Measurements from ENCODE around the gene MYRF.
A peak's percentile ranks its signal among the peaks of the same experiment; 100 is the strongest.

The MYRF gene

DNA sequence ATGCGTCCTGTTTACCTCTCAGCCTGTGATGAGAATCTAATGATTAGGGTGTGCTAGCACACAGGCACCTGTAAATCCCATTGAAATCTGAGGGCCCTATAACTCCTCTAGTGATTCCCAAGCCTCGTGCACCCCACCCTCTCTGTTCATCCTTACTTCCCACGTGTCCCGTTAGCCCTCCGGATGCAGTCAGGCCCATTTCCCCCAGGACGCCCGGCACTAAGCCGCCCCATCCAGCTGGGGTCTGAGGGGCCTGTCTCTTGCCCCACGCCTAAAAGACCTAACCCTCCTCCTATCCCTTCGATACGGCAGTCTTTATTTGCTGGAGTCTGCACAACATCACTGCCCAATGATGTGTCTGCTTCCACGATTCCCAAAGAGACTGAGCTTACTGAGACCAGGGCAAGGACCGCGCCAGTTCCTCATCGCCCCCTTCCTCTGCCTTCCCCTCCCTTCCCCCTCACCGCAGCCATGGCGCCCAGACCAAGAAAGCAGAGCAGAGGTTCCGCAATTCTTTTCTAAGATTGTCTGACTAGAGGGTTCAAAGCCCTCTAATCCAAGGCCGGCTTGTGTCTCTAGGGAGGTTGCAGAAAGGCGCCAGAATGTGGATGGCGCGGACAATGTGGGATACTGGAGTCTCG, 74.6 kb downstream of the MYRF start:
- DNase-seq, result no peak

DNA sequence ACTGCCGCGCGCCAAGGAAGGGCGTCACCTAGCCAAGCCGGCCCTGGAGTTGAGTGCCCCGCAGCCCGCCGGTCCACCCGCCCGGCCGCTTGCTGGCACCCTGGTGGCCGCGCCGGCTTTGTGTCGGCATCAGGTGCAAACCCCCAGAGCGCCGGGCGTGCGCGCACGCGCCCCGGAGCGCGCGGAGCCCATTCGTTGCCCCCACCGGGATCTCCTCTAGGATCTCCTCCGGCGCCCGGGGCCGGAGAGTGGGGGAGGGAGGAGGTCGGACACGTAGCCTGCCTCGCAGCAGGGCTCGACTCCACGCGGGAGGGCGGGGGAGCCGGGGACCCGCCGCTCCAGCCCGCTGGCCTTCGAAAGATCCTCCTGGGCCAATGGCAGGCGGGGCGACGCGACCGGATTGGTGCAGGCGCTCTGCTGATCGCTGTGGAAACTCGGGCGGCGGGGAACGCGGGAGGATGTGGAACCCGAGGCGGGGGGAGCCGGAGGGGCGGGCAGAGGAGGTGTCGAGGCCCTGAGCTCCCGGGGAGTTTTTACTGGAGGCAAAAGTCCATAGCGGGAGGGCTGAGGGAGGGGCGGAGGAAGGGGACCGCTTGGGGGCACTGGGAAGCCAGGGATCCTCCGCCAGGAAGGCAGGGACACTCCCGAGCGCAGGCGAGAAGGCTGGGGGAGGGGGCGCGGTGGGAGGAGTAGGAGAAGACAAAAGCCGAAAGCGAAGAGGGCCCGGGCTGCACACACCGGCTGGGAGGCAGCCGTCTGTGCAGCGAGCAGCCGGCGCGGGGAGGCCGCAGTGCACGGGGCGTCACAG, 75.3 kb downstream of the MYRF start, which contains the start of gene FADS2:
Gene FADS2 (plus strand): TSS at position 730 of the 808 bp plus-strand sequence. CDS start 91 bp downstream, outside the sequence.
- DNase-seq, result peak; percentile 39 to 90 (median 43)

DNA sequence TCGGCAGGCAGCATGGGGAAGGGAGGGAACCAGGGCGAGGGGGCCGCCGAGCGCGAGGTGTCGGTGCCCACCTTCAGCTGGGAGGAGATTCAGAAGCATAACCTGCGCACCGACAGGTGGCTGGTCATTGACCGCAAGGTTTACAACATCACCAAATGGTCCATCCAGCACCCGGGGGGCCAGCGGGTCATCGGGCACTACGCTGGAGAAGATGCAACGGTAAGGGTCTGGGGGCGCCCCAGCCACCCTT, 75.9 kb downstream of the MYRF start:
- no peak for DNase-seq

DNA sequence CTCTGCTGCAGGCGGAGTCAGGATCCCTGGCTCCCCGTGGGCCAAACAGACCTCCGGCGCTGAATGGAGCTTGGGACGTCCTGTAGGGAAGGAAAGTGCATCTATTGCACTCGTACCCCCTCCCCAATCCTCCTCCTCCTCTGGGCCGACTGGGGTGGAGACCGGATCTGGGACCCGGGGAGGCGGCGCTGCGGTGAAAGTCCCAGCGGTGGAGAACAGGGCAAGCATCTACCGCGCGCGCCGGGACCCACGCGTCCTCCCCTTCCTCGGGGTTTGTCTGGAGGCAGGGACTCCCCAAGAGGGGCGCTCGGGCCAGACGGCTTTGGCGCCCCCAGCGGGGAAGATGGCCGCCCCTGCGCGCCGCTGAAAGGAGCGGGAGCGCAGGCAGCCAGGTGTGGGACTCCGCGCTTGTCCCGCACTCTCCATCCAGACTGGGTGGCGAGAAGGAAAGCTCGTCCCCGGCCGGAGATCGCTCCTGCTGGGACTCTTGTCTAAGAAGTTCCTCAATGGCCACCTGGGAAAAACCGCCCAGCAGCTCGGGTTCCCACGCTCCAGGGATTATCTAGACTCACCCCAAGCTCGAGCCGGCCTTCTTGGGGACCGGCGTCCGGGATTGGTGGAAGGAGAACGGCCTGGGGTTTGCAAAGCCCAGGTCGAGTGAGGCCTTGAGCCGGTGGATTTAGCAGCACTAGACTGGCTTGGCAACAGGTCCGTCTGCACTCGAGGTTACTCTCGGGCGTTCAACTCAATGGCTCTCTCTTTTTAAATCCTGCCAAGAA, 76.4 kb downstream of the MYRF start:
- DNase-seq, result peak in 1 of 5 donors; percentile 64

DNA sequence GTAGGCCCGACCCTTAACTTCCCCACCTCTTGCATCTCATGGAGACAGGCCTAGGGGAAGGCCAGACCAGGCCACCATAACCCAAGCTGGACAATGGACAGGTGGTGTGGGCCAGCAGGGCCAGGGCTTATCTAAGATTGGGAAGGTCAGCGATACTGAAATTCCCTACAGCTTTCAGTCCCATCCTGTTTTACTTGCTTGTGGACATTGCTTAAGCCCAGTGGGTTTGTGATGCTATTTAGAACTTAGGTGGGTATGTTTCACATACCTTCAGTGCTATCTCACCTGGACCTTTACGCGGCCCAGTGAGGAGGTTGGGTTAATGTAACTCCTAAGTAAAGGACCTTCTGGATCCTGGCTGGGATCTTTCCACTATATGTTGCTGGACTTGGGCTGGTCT, 77.4 kb downstream of the MYRF start:
- no peak for DNase-seq

DNA sequence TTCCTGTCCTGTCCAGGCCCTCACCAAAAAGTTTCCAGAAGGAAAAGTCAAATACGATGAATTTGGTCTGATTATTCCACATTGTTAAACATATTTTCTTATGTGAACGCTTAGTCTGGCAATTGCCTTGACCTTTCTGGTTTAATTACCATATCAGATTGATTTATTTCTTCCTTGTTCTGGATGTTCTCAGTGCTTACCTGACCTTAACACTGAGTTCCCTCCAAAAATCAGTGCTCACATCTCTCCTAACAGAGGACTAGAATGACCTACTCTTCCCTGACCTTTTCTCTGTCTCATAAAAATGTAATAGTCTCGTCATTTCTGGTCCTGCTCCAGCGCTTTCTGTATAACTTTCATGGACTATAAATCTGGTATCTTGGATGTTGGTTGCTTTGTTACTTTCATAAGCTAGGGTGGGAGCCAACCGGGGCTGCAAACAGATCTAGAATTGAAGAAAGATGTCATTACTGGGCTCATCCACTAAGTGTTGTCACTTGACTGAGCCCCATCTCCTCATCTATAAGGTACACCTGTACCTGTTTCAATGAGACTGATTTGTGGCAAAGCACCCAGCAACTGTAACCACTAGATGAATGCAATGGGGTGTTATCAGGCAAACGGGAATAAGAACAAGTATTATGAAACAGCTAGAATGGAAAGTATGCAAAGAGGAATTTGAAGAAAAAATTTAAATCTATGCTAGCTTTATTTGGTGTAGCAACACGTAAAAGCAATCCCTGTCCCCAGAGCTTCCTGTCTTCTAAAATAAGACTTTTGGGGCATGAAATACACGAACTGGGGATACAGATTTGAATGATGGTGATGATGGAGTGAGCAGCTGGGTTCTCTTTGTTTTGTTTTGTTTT, 78.0 kb downstream of the MYRF start:
- no peak for DNase-seq

DNA sequence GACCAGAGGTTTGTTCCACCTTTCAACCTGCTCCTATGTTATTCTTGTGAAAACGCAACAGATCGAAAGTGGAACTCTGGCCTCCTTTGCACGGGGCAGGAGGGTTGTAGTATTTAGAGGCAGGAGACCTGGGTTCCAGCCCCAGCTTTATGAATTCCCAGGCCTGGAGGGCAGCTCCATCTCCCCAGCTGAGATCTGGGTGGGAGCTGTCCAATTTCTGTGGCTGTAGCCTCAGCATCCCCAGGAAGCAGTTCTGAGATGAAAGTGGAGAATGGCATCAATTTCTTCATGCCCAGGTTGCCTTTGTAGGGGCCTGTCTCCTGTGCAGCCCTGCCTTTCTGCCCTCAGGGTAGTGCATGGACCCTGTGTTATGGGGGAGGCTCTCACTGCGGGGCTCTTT, 79.8 kb downstream of the MYRF start:
- no peak for DNase-seq

DNA sequence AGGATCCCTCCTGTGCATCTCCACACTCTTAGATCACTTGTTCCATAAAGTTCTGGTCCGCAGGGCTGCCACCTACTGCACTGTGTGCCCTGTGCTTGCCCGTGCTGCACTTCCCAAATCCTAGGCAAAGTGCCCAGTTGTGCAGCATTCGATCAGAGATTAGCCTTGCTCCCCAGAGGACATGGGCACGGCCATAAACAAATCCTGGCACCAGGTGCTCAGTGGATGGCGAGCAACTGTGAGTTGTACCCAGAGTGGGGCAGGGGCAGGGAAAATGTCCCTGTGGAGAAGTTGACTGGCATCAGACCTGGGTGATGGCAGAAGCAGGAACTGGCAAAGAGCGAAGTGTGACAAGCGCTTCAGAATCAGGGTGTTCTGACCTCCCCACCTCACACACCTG, 80.3 kb downstream of the MYRF start:
- no peak for DNase-seq

DNA sequence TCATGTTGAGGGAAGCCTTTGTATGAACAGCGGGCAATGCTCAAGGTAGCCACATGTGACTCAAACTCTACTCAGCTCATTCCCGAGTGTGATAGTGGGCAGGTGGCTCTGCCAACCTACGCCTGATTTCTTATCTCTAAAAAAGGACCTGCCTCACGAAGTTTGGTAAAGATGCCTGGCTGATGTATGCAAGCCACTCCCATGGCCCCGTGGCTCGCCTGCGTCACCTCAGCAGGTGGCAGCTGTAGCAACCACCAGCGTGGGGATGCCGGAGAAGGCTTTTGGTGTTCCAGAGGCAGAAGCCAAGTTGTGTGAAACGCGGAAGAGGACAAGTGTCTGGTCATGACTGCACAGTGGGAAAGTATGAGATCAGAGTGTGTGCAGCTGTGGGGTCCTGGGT, 81.0 kb downstream of the MYRF start:
- DNase-seq, result peak in 1 of 5 donors; percentile 26

DNA sequence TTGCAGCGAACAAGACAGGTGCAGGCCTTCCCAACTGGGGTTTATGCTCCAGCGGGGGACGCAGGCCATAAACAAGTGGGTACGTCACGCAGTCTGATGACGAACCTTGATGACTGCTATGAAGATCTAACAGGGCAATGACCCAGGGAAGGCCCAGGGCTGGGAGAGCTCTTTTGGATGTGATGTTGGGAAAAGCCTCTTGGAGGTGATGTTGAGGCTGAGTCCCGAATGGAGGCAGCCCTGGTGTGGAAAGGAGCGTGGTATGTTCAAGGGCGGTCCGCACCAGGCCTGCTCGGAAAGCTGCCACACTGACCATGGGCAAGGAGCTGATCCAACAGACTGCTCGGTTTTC, 81.5 kb downstream of the MYRF start:
- DNase-seq, result no peak

DNA sequence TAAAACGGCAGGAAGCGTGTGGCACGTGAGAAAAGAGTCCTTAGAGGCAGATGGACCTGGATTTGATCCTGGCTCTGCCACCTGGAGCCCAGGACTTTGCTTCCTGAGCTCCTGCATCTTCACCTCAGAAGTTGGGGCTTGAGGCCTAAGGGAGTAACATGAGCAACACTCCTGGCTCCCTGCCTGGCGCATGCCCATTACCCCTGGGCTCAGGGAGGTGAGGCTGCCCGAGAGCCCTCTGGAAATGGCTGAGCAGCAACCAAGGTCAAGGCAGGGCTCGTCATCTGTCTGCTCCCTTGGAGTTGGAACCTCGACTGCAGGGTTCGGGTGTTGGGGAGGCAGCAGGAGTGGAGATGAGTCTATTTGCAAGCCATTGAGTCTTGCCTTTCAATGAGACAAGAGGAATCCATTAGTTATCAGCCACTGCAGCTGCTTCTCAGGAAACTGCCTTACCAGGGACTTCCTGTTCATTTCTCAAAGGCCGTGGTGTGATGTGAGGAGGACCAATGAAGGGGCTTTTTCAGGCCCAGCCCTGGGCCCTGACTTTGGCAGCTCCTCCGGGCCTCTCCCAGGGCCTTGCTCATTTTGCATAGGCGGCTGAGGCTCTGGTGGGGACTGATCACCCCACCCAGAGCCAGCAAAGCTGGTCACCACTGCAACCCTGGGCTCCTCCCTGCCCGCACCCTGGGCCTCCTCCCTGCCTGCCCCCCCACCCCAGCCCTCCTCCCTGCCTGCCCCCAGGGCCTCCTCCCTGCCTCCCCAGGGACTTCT, 82.0 kb downstream of the MYRF start:
- peak in 1 of 5 donors; percentile 91 for DNase-seq

DNA sequence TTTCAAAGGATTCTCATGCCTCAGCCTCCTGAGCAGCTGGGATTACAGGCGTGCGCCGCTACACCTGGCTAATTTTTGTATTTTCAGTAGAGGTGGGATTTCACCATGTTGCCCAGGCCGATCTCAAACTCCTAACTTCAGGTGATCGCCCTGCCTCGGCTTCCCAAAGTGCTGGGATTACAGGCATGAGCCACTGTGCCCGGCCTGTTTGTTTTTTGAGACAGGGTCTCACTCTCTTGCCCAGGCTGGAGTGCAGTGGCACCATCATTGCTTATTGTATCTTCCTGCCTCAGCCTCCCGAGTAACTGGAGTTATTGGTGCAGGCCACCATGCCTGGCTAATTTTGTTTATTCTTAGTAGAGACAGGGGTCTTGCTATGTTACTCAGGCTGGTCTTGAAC, 83.8 kb downstream of the MYRF start:
- DNase-seq, result no peak

DNA sequence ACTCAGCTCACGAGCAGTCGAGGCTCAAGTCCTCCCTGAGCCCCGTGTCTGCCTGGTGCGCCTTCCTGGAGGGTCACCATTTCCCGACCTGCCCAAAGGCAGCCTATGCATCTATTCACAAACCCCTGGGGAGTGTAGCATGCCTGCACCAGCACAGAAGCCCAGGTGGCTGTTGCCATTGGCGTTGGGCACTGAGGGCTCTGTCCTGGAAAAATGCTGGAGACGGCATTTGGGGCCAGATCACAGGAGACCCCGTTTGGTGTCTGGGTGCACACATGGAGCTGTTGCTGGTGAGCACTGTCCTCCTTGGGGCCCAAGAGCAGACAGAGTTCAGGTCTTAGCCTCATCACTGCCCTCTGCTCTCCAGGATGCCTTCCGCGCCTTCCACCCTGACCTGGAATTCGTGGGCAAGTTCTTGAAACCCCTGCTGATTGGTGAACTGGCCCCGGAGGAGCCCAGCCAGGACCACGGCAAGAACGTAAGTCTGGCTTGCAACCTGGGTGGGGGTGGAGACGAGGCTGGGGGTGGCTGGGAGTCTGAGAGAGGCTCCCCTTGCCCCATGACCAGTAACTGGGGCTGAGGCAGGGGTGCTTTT, 85.1 kb downstream of the MYRF start:
- DNase-seq, result no peak

All from T-helper 1 cell (primary cell).